HG03571 (cell line): ENCODE data around the gene ESRRB.

Experiments
- ATAC-seq: cut with Tn5 transposase; IDR thresholded peaks from one replicate; pipeline ENCODE4 v1.9.1; 2021; ENCODE audit not compliant: unreplicated experiment

Gene ESRRB

GRCh38 chr14:76439237-76439775 lies 63.4 kb downstream of the ESRRB start:
- ATAC-seq = no peak

- ATAC-seq = no peak
These were observed 70.5 kb downstream of the ESRRB start for GRCh38 chr14:76446486-76446885.

GRCh38 chr14:76446921-76447320 lies 71.0 kb downstream of the ESRRB start:
- no peak for ATAC-seq

GRCh38 chr14:76450476-76450875 lies 74.5 kb downstream of the ESRRB start:
- ATAC-seq = no peak

GRCh38 chr14:76456200-76456599 lies 80.3 kb downstream of the ESRRB start:
- no peak for ATAC-seq

GRCh38 chr14:76456891-76457586 lies 81.1 kb downstream of the ESRRB start:
- no peak for ATAC-seq

GRCh38 chr14:76457841-76458240 lies 81.9 kb downstream of the ESRRB start:
- ATAC-seq = no peak

GRCh38 chr14:76461886-76462285 lies 85.9 kb downstream of the ESRRB start:
- no peak for ATAC-seq

GRCh38 chr14:76462330-76462729 lies 86.4 kb downstream of the ESRRB start:
- no peak for ATAC-seq

GRCh38 chr14:76463105-76463504 lies 87.2 kb downstream of the ESRRB start:
- no peak for ATAC-seq

- ATAC-seq = no peak
These were observed 88.9 kb downstream of the ESRRB start for GRCh38 chr14:76464856-76465255.

GRCh38 chr14:76465664-76466063 lies 89.7 kb downstream of the ESRRB start:
- ATAC-seq = no peak

- no peak for ATAC-seq
These were observed 91.8 kb downstream of the ESRRB start for GRCh38 chr14:76467711-76468155.

GRCh38 chr14:76472199-76472723 lies 96.3 kb downstream of the ESRRB start:
- ATAC-seq = no peak

- ATAC-seq = no peak
These were observed 97.7 kb downstream of the ESRRB start for GRCh38 chr14:76473481-76474263.

GRCh38 chr14:76480426-76480825 lies 104.5 kb downstream of the ESRRB start:
- no peak for ATAC-seq

- no peak for ATAC-seq
These were observed 108.4 kb downstream of the ESRRB start for GRCh38 chr14:76484355-76484754.

GRCh38 chr14:76486251-76486743 lies 110.4 kb downstream of the ESRRB start:
- no peak for ATAC-seq

- no peak for ATAC-seq
These were observed 112.6 kb downstream of the ESRRB start for GRCh38 chr14:76488551-76488950.

- ATAC-seq = no peak
These were observed 113.7 kb downstream of the ESRRB start for GRCh38 chr14:76489667-76490066.

- no peak for ATAC-seq
These were observed 114.2 kb downstream of the ESRRB start for GRCh38 chr14:76490111-76490510.

GRCh38 chr14:76490735-76491134 lies 114.8 kb downstream of the ESRRB start:
- ATAC-seq = no peak
